HG03025 (cell line): ENCODE data around the gene SORCS2.

Experiments used
- ATAC-seq: cut with Tn5 transposase; IDR thresholded peaks from one replicate; pipeline ENCODE4 v1.9.1; 2021; ENCODE audit warnings: mild to moderate bottlenecking, moderate library complexity; ENCODE audit not compliant: unreplicated experiment, low FRiP score

Gene SORCS2

GRCh38 chr4:7419961-7420660 is 227.8 kb downstream of the SORCS2 start:
- ATAC-seq, result no peak

DNA sequence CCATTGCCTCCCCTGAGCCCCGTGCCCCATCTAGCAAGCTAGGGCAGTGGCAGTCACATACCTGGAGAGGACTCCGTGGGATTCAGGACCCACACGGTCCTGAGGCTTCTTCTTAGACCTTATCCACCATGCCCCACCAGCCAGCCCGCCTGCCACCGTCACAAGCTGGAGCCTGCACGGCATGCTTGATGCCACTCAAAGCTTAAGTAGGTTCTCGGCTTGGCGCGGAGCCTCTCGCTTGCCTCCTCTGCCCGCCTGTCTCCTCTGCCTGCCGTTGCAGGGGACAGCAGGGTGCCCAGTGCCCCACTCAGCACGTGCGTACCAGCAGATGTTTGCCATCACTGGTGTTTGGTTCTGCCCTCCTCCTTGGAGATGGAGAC is 228.3 kb downstream of the SORCS2 start:
- ATAC-seq, result no peak

DNA sequence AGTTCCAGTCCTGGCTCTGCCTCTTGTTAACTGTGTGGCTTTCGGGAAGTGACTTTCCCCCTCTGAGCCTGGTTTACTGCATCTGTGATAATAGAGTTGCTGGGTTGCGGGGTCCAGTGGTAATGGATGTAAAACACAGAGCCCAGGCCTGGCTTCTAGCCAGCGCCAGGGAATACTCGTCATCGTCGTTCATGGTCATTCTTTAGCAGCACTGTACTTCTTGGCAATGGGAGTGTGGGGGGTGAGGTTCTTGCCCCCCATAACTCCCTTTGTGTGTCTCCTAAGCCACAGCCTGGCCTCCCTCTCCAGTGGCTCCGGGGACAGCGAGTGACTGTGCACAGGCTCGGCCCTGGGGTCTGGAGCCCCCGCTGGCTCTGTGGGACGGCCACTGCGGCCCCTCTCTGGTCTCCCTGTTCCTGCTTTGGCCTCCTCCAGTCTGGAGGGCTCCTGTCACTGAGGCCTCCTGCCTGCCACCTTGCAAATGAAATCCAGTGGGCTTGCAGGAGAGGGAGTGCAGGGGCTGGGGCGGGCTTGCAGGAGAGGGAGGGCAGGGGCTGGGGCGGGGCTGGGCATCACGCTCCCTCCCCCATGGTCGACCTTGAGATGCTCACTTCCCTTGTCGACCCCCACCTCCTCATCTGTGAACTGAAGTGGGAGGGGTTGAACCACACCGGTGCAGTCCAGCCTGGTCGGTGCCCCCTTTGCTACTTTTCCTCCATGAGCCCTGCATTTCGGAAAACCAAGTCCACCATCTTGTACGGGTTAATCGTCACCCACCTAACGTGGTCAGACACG is 229.2 kb downstream of the SORCS2 start:
- ATAC-seq, result no peak

GRCh38 chr4:7422151-7422897 is 230.0 kb downstream of the SORCS2 start:
- ATAC-seq, result no peak

DNA sequence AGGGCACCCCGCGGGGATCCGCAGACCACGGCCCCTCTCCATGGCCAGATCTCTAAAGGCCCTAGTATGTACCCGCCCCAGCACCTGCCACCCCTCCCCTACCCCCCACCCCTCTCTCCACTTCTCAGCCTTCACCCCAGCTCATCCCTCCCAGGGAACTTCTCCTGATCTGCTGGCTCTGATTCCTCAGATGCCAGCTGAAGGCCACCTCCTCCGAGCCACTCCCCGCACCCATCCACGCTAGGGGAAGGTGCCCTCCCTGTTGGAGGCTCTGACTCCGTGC is 230.5 kb downstream of the SORCS2 start:
- ATAC-seq, result no peak

DNA sequence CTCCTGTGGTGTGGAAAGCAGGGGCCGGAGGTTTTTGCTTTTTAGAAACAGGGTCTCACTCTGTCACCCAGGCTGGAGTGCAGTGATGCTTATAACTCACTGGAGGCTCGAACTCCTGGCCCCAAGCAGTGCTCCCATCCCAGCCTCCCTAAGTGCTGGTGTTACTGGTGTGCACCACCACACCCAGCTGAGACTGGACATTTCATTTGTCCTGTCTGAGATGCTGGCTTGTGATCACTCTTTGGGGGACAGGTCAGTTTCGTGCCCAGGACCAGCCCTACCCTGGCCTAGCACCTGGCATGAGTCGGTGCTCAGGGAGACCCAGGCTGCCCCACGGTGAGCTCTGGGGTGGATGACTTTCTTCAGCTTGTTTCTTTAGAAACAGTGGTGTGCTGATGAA is 231.1 kb downstream of the SORCS2 start:
- ATAC-seq, result no peak

GRCh38 chr4:7423801-7424552 is 231.6 kb downstream of the SORCS2 start:
- ATAC-seq, result no peak

- no peak for ATAC-seq
Measured at GRCh38 chr4:7424553-7425111, 232.3 kb downstream of the SORCS2 start.

DNA sequence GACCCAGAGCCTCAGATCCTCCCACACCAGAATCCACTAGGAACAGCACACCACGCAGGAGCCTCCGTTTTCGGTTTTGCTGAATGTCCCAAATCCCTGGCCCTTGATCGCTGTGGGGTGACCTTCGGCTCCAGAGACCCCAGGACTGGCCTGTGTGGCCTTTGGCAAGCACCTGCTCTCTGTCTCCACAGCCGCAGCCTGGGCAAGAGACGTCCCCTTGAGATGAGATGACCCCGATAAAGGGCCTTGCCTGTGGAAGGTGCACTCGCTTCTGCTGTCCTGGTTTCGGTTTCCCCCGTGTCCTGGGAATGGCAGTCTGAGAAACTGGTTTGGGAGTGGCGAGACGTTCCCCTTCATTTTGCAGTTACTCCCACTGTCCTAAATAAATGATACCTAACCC is 232.8 kb downstream of the SORCS2 start:
- ATAC-seq, result no peak

GRCh38 chr4:7425591-7426468 is 233.5 kb downstream of the SORCS2 start:
- ATAC-seq, result no peak

DNA sequence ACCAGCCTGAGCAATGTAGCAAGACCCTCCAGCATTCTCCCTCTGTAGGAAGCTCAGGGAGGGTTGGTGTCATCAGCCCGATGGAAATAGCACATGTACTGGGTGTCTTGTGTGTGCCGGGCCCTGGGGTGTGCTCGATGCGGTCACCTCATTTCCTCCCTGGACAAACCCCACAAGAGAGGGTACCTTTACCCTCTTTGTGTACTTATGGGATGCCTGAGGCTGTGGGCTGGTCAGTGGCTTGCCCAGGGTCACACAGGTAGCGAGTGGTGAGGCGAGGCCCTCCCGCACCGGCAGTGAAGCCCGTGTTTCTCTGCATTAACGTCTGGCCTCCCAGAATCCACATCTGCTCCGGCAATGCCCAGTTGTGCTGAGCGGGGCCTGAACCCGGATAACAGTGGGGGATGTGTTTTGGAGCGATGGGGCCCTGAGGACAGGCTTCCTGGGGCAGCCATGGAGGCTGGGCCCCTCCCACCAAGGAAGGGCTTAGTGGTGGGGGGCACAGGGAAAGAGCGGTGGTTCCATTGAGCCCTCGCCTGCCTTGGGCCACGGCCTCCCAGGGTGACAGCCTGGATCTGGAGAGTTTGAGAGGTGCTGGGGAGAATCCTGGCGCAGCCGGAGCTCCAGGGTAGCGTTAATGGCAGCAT is 234.3 kb downstream of the SORCS2 start:
- ATAC-seq, result no peak

GRCh38 chr4:7427361-7427760 is 235.0 kb downstream of the SORCS2 start:
- ATAC-seq, result no peak

GRCh38 chr4:7427831-7428260 is 235.5 kb downstream of the SORCS2 start:
- ATAC-seq, result no peak

- no peak for ATAC-seq
Measured at GRCh38 chr4:7428261-7429068, 236.1 kb downstream of the SORCS2 start.

DNA sequence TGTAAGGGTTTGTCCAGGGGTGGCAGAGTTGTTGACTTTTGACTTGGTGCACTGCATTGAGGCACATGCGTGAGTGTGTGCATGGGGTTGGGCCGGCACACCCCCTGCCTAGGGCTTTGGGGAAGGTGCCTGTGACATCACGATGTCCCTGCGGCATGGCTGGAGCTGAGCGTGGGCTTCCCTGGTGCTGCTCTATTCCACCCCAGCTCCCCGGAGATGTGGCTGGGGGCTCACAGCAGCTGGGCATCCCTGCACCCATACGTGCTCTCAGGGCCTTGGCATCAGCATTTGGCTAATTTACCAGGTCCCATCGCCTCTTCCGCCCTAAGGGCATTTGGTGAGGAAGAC is 236.7 kb downstream of the SORCS2 start:
- ATAC-seq, result no peak

DNA sequence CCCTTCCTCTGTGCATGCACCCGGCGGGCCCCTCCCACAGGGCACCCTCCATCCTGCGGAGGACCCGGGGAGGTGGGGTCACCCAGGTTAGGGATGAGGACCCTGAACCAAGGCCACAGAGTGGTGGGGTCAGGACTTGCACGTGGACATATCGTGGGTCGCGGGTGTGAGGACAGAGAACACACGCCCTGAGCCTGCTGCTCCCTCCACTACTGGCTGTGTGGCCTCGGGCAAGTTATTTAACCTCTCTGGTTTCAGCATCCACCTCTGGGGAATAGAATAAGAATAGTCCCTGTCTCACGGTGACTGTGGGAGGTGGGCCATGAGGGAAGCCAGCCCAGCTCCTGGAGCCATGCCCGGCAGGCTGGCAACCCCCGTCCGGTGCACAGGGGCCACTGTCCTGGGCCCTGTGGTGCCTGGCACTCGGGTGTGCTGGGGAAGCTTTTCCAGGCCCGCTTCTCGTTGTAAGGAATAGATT is 237.3 kb downstream of the SORCS2 start:
- no peak for ATAC-seq

DNA sequence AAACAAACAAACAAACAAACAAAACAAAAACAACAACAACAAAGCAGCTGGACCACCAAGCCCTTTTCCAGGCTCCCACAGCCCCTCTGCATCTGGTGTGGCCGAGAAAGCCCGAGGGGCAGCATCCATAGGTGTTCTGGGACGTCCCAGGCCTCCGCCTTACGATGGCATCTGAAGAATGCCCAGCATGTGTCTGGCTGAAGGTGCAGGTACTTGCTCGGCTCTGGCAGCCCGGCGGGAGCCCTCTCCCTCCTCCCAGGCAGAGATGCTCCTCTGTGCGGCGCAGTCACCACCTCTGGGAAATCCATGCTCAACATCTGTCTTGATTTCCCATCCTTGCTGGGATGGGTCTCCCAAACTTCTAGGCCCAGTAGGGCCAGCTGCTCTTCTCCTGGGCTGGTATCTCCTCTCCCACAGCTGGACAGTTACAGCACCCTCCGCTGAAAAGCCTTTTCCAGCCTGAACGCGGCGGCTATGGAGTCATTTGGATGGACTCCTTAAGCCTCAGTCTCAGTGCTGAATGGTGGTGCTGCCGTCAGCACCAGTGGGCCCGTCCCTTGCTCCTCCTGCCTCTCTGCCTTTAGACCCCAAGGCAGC is 238.1 kb downstream of the SORCS2 start:
- no peak for ATAC-seq
